HG03066 (cell line): ENCODE results near the gene TUBB4A.

ENCODE experiments used
- ATAC-seq: cut with Tn5 transposase; IDR thresholded peaks from one replicate; pipeline ENCODE4 v1.9.1; 2021; ENCODE audit warnings: low read depth; ENCODE audit not compliant: unreplicated experiment

TUBB4A gene

DNA sequence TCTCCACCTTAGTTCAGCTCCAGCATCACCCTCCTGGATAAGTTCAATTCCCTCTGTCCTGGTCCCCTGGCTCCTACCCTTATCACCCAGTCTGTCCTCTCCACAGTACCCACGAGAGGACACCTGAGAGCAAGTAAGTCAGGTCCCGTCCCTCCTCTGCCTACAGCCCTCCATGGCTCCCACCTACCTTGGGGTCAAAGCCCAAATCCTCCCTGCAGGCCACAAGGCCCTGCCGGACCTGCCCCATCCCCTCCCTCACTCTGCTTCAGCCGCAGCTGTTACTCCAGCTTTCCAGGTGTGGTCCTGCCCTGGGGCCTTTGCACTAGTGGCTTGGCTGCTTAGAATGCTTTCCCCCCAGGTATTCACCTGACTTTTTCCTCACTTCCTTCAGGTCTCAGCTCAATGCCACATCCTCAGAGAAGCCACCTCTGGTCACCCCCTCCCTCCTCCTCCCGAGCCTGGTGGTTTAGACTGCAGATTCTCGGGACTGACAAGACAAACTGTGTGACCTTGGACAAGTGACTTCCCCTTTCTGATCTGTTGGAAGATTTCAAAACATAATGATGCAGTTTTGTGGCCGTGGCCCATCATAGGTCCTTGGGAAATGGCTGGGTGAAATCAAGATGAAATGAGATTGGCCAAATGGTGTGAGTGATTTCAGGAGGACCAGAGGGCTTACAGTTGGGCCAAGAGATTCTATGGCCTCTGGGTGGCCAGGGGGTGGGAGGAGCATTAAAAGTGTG, 3.6 kb downstream of the TUBB4A start:
- no peak for ATAC-seq

- ATAC-seq: no peak
Observed at GRCh38 chr19:6495947-6496346, 6.2 kb downstream of the TUBB4A start.

GRCh38 chr19:6494438-6495036, 7.6 kb downstream of the TUBB4A start:
- no peak for ATAC-seq

GRCh38 chr19:6491802-6492592, 10.1 kb downstream of the TUBB4A start:
- ATAC-seq: no peak

- no peak for ATAC-seq
Observed at GRCh38 chr19:6490134-6490533, 12.0 kb downstream of the TUBB4A start.

DNA sequence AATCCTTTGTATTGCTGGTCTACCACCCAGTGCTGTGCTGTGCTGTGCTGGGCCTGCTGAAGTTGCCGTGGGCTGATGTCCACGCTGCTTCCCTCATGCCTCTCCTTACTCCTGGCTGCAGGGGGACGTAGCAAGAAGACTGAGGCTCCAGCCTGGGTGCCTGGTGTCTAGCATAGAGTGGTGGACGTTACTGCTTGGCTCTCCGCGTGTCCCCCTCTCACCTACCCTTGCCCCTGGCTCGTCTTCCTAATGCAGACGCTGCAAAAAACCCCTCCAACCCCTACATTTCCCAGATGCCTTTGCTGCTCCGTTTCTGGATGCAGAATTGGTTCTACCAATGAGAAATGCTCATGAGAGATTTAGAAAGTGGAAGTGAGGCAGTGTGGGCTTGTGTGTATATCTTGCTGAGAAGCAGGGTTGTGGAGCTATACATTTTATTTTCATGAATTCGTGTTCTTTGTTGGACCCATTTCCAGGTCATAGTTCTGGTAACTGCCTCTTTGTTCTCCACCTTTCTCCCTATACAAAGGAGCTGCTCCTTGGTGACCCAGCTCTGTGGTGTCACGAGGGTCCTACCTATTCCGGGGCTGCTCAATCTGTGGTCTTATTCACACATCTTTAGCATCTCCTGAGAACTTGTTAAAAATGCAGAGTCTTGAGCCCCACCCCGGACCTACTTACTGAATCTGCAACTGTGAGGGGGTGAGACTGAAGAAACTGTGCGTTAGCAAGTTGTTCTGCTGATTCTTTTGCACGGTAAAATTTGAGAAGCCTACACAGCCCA, 12.6 kb downstream of the TUBB4A start:
- no peak for ATAC-seq

DNA sequence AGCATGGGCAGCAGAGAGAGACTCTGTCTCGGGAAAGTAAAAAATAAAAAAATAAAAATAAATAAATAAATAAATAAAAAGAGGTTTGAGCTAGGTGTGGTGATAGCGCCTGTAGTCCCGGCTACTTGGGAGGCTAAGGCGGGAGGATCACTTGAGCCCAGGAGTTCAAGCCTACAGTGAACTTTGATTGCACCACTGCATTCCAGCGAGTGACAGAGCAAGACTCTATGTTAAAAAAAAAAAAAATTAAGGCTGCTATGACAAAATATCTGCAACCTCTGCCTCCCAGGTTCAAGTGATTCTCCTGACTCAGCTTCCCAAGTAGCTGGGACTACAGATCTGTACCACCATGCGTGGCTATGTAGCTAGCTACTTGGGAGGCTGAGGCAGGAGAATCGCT, 17.3 kb downstream of the TUBB4A start:
- ATAC-seq: no peak

GRCh38 chr19:6484230-6484629, 17.9 kb downstream of the TUBB4A start:
- no peak for ATAC-seq

GRCh38 chr19:6483235-6483634, 18.9 kb downstream of the TUBB4A start:
- no peak for ATAC-seq

GRCh38 chr19:6482343-6482686, 19.8 kb downstream of the TUBB4A start:
- ATAC-seq: no peak

GRCh38 chr19:6481541-6482342, 20.4 kb downstream of the TUBB4A start, which contains the start of gene DENND1C:
DENND1C (minus strand) TSS chr19:6481787; CDS start chr19:6481695, 92 bp downstream.
- ATAC-seq: peak; percentile 74

DNA sequence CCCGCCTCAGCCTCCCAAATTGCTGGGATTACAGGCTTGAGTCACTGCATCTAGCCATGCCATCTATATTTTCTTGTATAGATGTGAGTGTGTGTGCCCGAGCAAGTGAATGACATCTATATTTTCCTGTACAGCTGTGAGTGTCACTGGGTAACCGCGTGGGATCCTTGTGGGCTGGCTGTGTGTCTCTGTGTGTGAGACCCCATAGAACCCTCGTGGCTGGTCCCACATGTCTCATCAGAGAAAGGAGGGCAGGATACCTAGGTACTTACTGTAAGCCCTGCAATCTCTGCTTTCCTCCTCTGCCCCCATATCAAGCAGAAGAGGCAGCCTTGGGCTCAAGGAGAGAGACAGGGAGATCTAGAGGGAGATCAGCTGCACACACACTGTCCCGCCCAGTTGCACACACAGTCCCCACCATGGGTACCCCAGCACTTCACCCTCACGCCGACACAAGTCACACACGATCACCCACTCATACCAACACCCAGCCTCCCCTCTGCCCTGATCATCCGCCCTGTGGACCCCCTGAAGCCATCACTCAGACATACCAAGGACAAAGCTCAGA, 21.2 kb downstream of the TUBB4A start:
- ATAC-seq: peak; percentile 13

- no peak for ATAC-seq
Observed at GRCh38 chr19:6479836-6480398, 22.2 kb downstream of the TUBB4A start.

DNA sequence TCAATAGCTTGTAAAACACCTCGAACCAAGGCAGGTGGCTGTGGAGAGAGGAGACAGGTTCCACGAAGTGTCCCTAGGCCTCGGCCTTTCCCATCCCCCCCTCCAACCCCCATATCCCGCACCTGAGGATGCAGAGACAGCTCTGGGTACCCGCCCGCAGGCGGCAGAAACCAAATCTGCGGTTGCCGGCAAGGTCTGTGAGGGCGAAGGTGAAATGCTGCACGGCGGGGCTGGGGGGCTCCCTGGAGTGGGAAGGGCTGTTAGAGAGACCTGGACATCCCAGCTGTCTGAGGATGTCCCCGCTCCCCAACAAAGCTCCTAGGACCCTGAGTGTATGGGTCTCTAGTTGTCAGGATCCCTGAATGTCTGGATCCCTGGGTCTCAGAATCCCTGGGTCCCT, 23.3 kb downstream of the TUBB4A start:
- no peak for ATAC-seq

- no peak for ATAC-seq
Observed at GRCh38 chr19:6476896-6477431, 25.1 kb downstream of the TUBB4A start.

DNA sequence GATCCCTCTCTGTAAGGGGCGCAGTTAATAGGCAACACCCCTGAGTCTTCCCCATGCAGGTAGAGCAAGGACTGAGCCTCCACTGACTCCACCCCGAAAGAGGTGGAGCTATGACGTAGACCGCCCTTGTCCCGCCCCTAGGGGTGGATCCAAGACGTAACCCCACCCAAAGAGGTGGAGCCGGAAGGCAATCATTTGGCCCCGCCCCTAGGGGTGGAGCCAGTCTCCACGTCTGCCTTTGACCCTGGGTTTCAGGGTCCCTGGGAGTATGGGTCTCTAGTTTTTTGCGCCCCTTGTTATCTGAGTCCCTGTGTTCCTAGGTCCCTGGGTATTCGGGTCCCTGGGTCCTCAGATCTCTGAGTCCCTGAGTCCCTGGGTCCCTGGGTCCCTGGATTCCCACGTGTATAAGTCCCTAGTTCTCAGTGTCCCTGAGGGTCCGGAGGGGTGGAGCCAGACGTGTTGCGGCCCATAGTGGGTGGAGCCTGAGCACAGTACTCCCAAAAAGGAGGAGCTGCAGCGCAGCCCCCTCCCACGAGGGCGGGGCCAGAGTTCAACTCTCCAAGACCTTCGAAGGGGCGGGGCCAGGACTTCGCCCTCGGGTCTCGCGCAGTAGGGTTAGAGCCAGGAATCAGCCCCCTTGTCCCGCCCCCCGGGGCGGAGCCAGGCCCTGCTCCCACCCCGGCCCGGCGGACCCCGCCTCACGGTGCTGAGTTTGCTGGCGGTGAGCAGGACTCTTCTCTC, 25.8 kb downstream of the TUBB4A start:
- no peak for ATAC-seq

DNA sequence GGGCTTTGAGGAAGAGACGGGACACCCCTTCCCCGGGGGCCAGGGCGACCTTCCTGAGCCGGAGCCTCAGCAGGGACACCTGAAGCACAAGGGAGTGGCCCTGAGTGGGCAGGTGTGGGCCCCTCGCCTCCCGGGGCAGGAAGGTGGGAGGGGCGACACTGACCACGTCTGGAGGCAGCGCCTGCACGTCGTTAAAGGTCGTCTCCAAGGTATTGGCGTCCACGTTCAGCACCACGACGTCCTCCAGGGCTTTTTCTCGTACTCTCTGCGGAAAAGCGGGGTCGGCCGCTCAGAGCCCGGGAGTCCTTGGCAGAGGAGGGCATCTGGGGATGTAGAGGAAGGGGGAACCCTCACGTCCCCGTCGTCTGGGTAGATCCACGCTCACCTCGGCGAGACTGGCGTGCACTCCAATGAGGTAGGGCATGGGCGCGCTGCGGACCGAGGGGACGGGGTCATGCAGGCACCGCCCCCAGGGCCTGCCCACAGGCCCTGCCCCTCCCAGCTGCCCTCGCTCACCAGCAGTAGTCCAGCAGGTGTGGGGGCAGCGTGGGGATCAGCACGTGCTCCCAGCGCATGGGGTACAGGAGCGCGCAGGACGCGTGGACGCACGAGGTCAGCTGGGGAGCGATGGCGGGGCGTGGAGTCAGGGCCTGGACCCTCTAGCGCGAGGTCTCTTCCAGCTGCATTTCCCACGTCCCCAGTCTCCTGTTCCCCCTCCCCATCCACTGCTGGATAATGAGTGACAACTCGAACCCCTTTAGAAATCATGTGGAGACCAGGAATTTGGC, 26.6 kb downstream of the TUBB4A start:
- ATAC-seq: no peak

- no peak for ATAC-seq
Observed at GRCh38 chr19:6473647-6474046, 28.5 kb downstream of the TUBB4A start.
